Central memory CD8-positive, alpha-beta T cell (primary cell): ENCODE results near the gene SNX9.

Experiments
- ATAC-seq: fragments of 150-1000 bp; cut with Tn5 transposase; replicated peaks from 2 replicates; pipeline ENCODE4 v1.10.0; 2022; ENCODE audit warnings: mild to moderate bottlenecking, moderate FRiP score, moderate number of reproducible peaks; ENCODE audit not compliant: poor library complexity, severe bottlenecking; ENCODE audit errors: extremely low read depth
- DNase-seq, 2 donors: peaks; one replicate each; pipeline ENCODE4 v3.0.0; 2021; ENCODE audit warnings: low spot score in 2 of 2
- H3K27ac Mint-ChIP-seq: one replicate; pipeline ENCODE4 v1.8.0; 2022; ENCODE audit warnings: low read depth, mild to moderate bottlenecking, moderate library complexity, mixed read lengths
- H3K27me3 Mint-ChIP-seq: one replicate; pipeline ENCODE4 v1.8.0; 2022; ENCODE audit warnings: mixed read lengths
- H3K36me3 Mint-ChIP-seq: one replicate; pipeline ENCODE4 v1.8.0; 2022; ENCODE audit warnings: mild to moderate bottlenecking, moderate library complexity, mixed read lengths; ENCODE audit not compliant: insufficient read depth
- H3K4me1 Mint-ChIP-seq: one replicate; pipeline ENCODE4 v1.8.0; 2022; ENCODE audit warnings: mixed read lengths
- H3K4me3 Mint-ChIP-seq: one replicate; pipeline ENCODE4 v1.8.0; 2022; ENCODE audit warnings: mild to moderate bottlenecking, moderate library complexity, mixed read lengths
- H3K9me3 Mint-ChIP-seq: one replicate; pipeline ENCODE4 v1.8.0; 2022; ENCODE audit warnings: mixed read lengths

The SNX9 gene

GRCh38 chr6:157953580-157954091 lies 130.6 kb downstream of the SNX9 start:
- Mint-ChIP-seq H3K27ac (no peak overlapping the region), H3K4me3 (no peak overlapping the region), H3K4me1 (no peaks in the 10 kb centered on the region), H3K27me3 (peaks cover 42% of the 10 kb centered on the region), H3K36me3 (peaks cover under 1% of the 10 kb centered on the region), H3K9me3 (peaks cover 2% of the 10 kb centered on the region)
- ATAC-seq (no peak), DNase-seq (no peak)

DNA sequence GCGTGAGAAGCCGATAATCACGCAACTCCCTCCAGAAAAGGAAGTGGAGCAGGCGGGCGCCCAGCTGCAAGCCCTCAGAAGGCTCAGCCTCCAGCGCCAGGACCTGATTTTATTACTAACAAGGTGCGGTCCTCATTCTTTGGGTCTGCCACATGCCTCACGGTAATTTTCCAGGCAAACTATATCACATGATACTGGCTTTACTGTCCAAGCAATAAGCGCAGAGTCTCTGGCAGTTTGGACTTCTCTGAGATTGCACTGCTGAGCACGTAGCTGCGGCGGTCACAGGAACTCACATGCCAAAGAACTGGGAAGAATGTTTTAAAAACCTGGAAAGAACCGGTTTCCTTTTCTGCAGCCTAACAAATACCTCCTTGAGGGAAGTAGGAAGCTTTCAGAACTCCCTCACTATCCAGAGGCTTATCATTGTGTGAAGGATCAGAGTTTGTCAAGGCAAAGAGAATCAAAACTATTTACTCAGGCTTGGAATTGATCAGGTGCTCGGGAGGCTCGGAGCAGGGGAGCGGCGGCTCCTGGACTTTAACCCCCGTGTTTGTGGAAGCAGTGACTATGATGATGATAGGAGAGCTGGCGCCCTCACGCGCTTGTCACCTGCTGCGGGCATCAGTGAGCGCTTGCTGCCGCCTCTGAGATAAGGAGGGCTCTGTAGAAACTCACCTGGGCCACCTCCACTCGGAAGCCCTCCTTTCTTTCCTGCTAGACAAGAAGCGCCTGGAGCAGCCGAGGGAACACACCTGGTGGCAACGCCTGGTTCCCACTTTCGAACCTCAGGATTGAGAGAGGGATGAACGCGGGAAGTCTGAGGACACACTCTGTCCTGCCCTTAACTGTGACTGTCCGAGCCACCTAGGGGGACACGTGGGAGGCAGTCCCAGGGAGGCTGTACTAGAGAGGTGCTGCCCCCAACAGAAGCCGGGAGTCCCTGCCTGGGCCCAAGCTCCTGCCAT lies 131.4 kb downstream of the SNX9 start:
- peaks cover 5% of the 10 kb centered on the region for H3K9me3 Mint-ChIP-seq
- no peak overlapping the region for H3K27ac Mint-ChIP-seq
- H3K4me1 Mint-ChIP-seq: no peaks in the 10 kb centered on the region
- H3K36me3 Mint-ChIP-seq: peaks cover 2% of the 10 kb centered on the region
- DNase-seq (no peak), ATAC-seq (no peak)
- no peak overlapping the region for H3K4me3 Mint-ChIP-seq
- peaks cover 34% of the 10 kb centered on the region for H3K27me3 Mint-ChIP-seq

DNA sequence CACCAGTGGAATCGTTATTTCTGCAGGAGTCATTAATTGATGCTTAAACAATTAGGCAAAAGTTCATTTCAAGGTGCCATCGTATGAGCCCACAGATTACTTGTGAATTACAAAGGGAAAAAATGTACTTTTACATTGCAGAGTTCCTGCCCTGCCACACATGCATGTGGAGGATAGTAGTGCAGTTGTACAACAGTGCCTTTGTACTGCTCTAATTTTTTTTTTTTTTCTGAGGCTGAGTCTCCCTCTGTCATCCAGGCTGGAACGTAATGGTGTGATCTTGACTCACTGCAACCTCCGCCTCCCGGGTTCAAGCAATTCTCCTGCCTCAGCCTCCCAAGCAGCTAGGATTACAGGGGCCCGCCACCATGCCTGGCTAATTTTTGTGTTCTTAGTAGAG lies 132.6 kb downstream of the SNX9 start:
- H3K4me1 Mint-ChIP-seq: no peaks in the 10 kb centered on the region
- H3K4me3 Mint-ChIP-seq: no peak overlapping the region
- ATAC-seq (no peak), DNase-seq (no peak)
- peaks cover 2% of the 10 kb centered on the region for H3K36me3 Mint-ChIP-seq
- no peak overlapping the region for H3K27ac Mint-ChIP-seq
- peaks cover 11% of the 10 kb centered on the region for H3K9me3 Mint-ChIP-seq
- peaks cover 34% of the 10 kb centered on the region for H3K27me3 Mint-ChIP-seq

- H3K27ac Mint-ChIP-seq: no peak overlapping the region
- DNase-seq (no peak), ATAC-seq (no peak)
- H3K4me1 Mint-ChIP-seq: no peaks in the 10 kb centered on the region
- H3K4me3 Mint-ChIP-seq: no peak overlapping the region
- H3K36me3 Mint-ChIP-seq: peaks cover 2% of the 10 kb centered on the region
- peaks cover 11% of the 10 kb centered on the region for H3K9me3 Mint-ChIP-seq
- peaks cover 34% of the 10 kb centered on the region for H3K27me3 Mint-ChIP-seq
Observed at GRCh38 chr6:157956171-157956730, 133.2 kb downstream of the SNX9 start.

GRCh38 chr6:157959451-157960227 lies 136.6 kb downstream of the SNX9 start:
- Mint-ChIP-seq H3K36me3 (peaks cover 2% of the 10 kb centered on the region), H3K9me3 (peaks cover 11% of the 10 kb centered on the region), H3K4me3 (no peak overlapping the region), H3K27ac (no peak overlapping the region), H3K27me3 (peaks cover 34% of the 10 kb centered on the region), H3K4me1 (peaks cover 6% of the 10 kb centered on the region)
- no peak for DNase-seq
- no peak for ATAC-seq

DNA sequence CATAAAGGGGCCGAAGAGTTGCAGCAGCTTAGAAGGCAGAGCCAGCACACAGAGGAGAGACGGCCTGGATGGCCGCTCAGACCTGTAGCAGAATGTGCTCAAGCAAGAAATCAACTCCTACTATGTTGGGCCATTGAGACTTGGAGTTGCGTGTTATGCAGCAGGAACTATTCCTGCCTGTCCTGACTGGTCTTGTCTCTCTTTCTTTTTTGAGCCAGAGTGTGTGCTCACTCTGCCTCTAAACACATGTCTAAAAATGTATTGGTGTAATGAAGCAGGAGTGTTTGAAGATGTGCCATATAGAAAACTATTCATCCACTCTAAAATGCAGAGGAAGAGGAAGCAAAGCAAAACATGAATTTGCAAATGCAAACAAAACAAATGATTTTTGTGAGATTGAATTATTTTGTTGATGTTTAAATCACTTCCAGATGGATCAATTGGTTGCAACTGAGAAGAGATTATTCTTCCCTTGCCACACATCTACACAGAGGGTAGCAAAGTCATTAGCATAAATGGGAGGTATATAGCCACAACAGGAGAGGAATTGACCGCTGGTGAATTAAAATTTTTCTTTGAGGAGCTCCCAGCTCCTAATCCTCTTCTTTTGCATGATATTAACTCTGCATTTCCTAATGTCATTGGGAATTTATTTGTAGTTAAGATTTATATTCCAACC lies 138.2 kb downstream of the SNX9 start:
- DNase-seq: no peak
- no peak overlapping the region for H3K4me3 Mint-ChIP-seq
- peaks cover 11% of the 10 kb centered on the region for H3K9me3 Mint-ChIP-seq
- H3K36me3 Mint-ChIP-seq: peaks cover 2% of the 10 kb centered on the region
- no peak overlapping the region for H3K27ac Mint-ChIP-seq
- no peak for ATAC-seq
- H3K4me1 Mint-ChIP-seq: peaks cover 6% of the 10 kb centered on the region
- peaks cover 35% of the 10 kb centered on the region for H3K27me3 Mint-ChIP-seq

- no peak overlapping the region for H3K4me3 Mint-ChIP-seq
- no peak for DNase-seq
- H3K4me1 Mint-ChIP-seq: peaks cover 6% of the 10 kb centered on the region
- H3K27me3 Mint-ChIP-seq: peaks cover 42% of the 10 kb centered on the region
- H3K9me3 Mint-ChIP-seq: peaks cover 11% of the 10 kb centered on the region
- no peak for ATAC-seq
- no peak overlapping the region for H3K27ac Mint-ChIP-seq
- H3K36me3 Mint-ChIP-seq: peaks cover 2% of the 10 kb centered on the region
Observed at GRCh38 chr6:157961832-157962575, 139.0 kb downstream of the SNX9 start.

DNA sequence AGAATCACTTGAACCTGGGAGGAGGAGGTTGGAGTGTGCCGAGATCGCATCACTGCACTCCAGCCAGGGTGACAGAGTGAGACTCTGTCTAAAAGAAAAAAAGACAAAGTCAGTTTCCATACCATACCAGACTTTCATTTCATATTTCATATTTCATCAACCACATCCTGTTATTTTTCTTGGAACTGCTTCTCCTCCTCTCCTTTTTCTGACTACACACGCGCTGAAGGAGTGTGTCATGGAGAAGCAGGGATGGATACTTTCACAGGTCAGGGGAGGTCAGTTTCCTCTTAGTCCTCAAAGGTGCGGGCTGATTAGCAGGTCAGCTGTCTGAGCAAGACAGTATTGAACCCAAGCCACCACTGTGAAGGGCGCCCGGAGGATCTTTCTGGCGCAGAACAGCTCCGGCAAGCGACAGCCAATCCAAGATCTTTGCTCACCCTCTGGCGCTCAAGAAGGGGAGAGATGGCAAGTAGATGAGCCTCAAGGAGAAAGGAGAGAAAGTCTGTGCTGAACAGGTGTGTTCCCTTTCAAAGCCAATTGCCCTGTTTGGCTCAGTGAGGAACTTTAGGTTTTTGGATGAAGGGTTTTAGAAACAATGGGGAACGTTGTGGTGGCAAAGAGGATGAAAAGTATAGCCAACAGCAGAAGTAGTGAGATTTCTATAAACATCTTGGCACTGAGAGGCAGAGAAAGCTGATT lies 139.7 kb downstream of the SNX9 start:
- H3K9me3 Mint-ChIP-seq: peaks cover 11% of the 10 kb centered on the region
- peaks cover 6% of the 10 kb centered on the region for H3K4me1 Mint-ChIP-seq
- peaks cover 2% of the 10 kb centered on the region for H3K36me3 Mint-ChIP-seq
- H3K4me3 Mint-ChIP-seq: no peak overlapping the region
- H3K27ac Mint-ChIP-seq: no peak overlapping the region
- peaks cover 45% of the 10 kb centered on the region for H3K27me3 Mint-ChIP-seq
- DNase-seq: no peak
- no peak for ATAC-seq

- H3K4me3 Mint-ChIP-seq: no peak overlapping the region
- H3K27me3 Mint-ChIP-seq: peaks cover 45% of the 10 kb centered on the region
- ATAC-seq (no peak), DNase-seq (no peak)
- H3K36me3 Mint-ChIP-seq: no peaks in the 10 kb centered on the region
- H3K9me3 Mint-ChIP-seq: peaks cover 6% of the 10 kb centered on the region
- peaks cover 6% of the 10 kb centered on the region for H3K4me1 Mint-ChIP-seq
- no peak overlapping the region for H3K27ac Mint-ChIP-seq
Observed at GRCh38 chr6:157964100-157964499, 141.1 kb downstream of the SNX9 start.

DNA sequence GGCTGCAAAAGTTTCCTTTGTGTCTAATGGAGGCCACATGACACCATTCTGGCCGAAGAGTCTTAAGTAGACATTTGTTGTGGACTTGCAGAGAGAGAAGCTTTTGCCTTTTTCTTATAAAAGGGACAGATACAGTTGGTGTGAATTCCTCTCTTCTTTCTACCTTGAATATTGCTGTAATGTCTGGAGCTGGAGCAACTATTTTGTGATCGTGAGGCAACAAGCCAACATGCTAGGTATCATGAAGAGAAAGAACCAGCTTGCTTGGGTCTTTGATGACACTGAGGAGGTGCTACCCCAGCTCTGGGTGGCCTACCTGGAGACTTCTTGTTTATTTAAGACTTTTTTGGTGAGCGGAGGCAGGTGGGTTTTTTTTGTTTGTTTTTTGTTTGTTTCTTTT lies 142.3 kb downstream of the SNX9 start:
- Mint-ChIP-seq H3K27ac (no peak overlapping the region), H3K4me3 (no peak overlapping the region), H3K27me3 (peaks cover 42% of the 10 kb centered on the region), H3K36me3 (no peaks in the 10 kb centered on the region), H3K9me3 (no peaks in the 10 kb centered on the region), H3K4me1 (peaks cover 6% of the 10 kb centered on the region)
- ATAC-seq (no peak), DNase-seq (no peak)

DNA sequence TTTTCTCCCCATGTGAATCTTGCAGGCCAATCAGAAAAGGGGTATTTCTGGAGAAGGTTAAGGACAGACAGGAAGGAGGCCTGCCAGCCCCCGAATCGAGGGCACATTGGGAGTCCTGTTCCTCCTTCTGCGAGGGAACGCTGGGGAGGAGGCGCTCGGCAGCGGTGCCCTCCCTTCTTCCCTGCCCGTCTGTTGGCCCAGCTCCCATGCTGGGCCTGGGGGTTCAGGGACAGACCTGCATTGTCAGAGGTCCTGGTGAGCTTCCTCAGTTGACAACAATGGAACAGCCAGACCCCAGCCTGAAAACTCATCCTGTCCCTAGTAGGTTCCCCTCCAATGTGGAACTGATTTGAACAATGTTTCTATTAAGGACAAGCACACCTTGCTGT lies 143.5 kb downstream of the SNX9 start:
- Mint-ChIP-seq H3K4me1 (peaks cover 6% of the 10 kb centered on the region), H3K9me3 (no peaks in the 10 kb centered on the region), H3K27me3 (peaks cover 42% of the 10 kb centered on the region), H3K27ac (no peak overlapping the region), H3K36me3 (no peaks in the 10 kb centered on the region), H3K4me3 (no peak overlapping the region)
- no peak for ATAC-seq
- DNase-seq: no peak
